Middle frontal gyrus (tissue), 1 donor: ENCODE results near the gene TMEM161B.
"Not testable (repeated sequence)": the region's sequence is repeated elsewhere in the genome, so short reads cannot be mapped to it uniquely, and the experiment has no call there.

ENCODE experiments used
- DNase-seq: peaks from one replicate; pipeline ENCODE4 v3.0.0-alpha.2; 2015; ENCODE audit warnings: low spot score; ENCODE audit errors: extremely low spot score

Gene TMEM161B

GRCh38 chr5:88250010-88250409 lies 18.6 kb downstream of the TMEM161B start:
- DNase-seq: no peak

- no peak for DNase-seq
Observed at GRCh38 chr5:88248743-88249540, 19.7 kb downstream of the TMEM161B start.

GRCh38 chr5:88248094-88248493 lies 20.6 kb downstream of the TMEM161B start:
- no peak for DNase-seq

GRCh38 chr5:88245893-88246244 lies 22.8 kb downstream of the TMEM161B start:
- DNase-seq: no peak

GRCh38 chr5:88245241-88245892 lies 23.3 kb downstream of the TMEM161B start:
- DNase-seq: no peak

GRCh38 chr5:88244686-88245085 lies 24.0 kb downstream of the TMEM161B start:
- DNase-seq: no peak

- DNase-seq: not testable (repeated sequence)
Observed at GRCh38 chr5:88243493-88243892, 25.2 kb downstream of the TMEM161B start.

GRCh38 chr5:88238732-88239131 lies 29.9 kb downstream of the TMEM161B start:
- no peak for DNase-seq

- DNase-seq: no peak
Observed at GRCh38 chr5:88236866-88237642, 31.6 kb downstream of the TMEM161B start.

GRCh38 chr5:88235828-88236227 lies 32.8 kb downstream of the TMEM161B start:
- no peak for DNase-seq

- no peak for DNase-seq
Observed at GRCh38 chr5:88235346-88235745, 33.3 kb downstream of the TMEM161B start.

- no peak for DNase-seq
Observed at GRCh38 chr5:88230546-88231066, 38.0 kb downstream of the TMEM161B start.

GRCh38 chr5:88226881-88227450 lies 41.7 kb downstream of the TMEM161B start:
- DNase-seq: no peak

GRCh38 chr5:88214655-88215054 lies 54.0 kb downstream of the TMEM161B start:
- DNase-seq: no peak

- DNase-seq: no peak
Observed at GRCh38 chr5:88207575-88207974, 61.1 kb downstream of the TMEM161B start.

- no peak for DNase-seq
Observed at GRCh38 chr5:88203981-88204750, 64.5 kb downstream of the TMEM161B start.

- DNase-seq: no peak
Observed at GRCh38 chr5:88195636-88196035, 73.0 kb downstream of the TMEM161B start.

GRCh38 chr5:88193896-88194295 lies 74.7 kb downstream of the TMEM161B start:
- no peak for DNase-seq

- no peak for DNase-seq
Observed at GRCh38 chr5:88190106-88190834, 78.4 kb downstream of the TMEM161B start.

- not testable (repeated sequence) for DNase-seq
Observed at GRCh38 chr5:88189484-88189883, 79.2 kb downstream of the TMEM161B start.
